ENCODE data around the gene EML6. TPM values are rescaled to one million over a fixed set of nuclear protein-coding genes. Genes with fewer than 3 reads are reported as not detected.

Gene EML6
- total and polyA plus RNA-seq, 2 of the 13 experiments (the other 11 are each of a cell fraction or from before 2014, with no cell fraction given), result 17.2 to 32.4 TPM

GRCh38 chr2:54808661-54809060 lies 85.2 kb downstream of the EML6 start:
- CTCF ChIA-PET (ENCODE audit: low intra/inter-chr PET ratio, low total read pairs), result no interaction called here
- Histone ChIP-seq H3K79me2 (ENCODE audit: insufficient read depth, low read length) (no peaks in the 10 kb centered on the region), H3K4me3 (replicated peaks in 1 of 3; ENCODE audit: insufficient read depth in 1 of 3, low read depth in 2 of 3, low read length in 3 of 3) (no peak overlapping the region), H4K20me1 (ENCODE audit: insufficient read depth, low read length) (no peaks in the 10 kb centered on the region), H2AFZ (ENCODE audit: low read length) (no peak overlapping the region), H3K27me3 (ENCODE audit: control insufficient read depth in 1 of 2, insufficient read depth in 2 of 2, low read length in 2 of 2) (no peaks in the 10 kb centered on the region), H3K4me2 (ENCODE audit: low read depth, low read length) (no peak overlapping the region), H3K9ac (ENCODE audit: insufficient read depth, low read depth, low read length) (no peak overlapping the region), H3K4me1 (ENCODE audit: insufficient read depth, low read length) (no peaks in the 10 kb centered on the region), H3K36me3 (replicated peaks in 1 of 2; ENCODE audit: control insufficient read depth in 1 of 2, insufficient read depth in 2 of 2, low read length in 2 of 2) (no peaks in the 10 kb centered on the region), H3K9me3 (ENCODE audit: low read length) (no peaks in the 10 kb centered on the region), H3K27ac (ENCODE audit: extremely low read length, insufficient read depth, low read length) (no peak overlapping the region)
- no peak for ATAC-seq
- POLR2A ChIA-PET, result no interaction called here
- in situ Hi-C loops (cut with HindIII; ENCODE audit: extremely low pct_ligation_motif_present, low pct_unique_long_range_greater_than_20kb), result no loop called here
- intact Hi-C loops (cut with micrococcal nuclease; ENCODE audit: unreplicated experiment), result no loop called here
- BruUV-seq (replicated peaks), result no TSS peak
- FAIRE-seq, result peak; percentile 34
- no peak for DNase-seq (ENCODE audit: low spot score)
- 76% methylated on average over 1 of the region's 1 CpG for WGBS (ENCODE audit: low lambda C conversion rate)
- TF ChIP-seq SYNCRIP (IDR thresholded peaks at IDR 0.05; ENCODE audit: insufficient read depth, low read depth, low read length) (no peak), SRF (IDR thresholded peaks at IDR 0.05; ENCODE audit: low read depth, low read length) (no peak), ZNF180 (CRISPR knock-in tag; IDR thresholded peaks at IDR 0.05; ENCODE audit: borderline replicate concordance, low read depth) (no peak)

- DNase-seq (ENCODE audit: low spot score) (peak; percentile 16), FAIRE-seq (no peak), ATAC-seq (no peak)
- no peaks in the 10 kb centered on the region for H3K79me2 ChIP-seq (ENCODE audit: insufficient read depth, low read length)
- no peak overlapping the region for H2AFZ ChIP-seq (ENCODE audit: low read length)
- in situ Hi-C loops (cut with HindIII; ENCODE audit: extremely low pct_ligation_motif_present, low pct_unique_long_range_greater_than_20kb), result no loop called here
- ChIA-PET POLR2A (no interaction called here), CTCF (ENCODE audit: low intra/inter-chr PET ratio, low total read pairs) (no interaction called here)
- no peak for TF ChIP-seq SIX4 (CRISPR knock-in tag; IDR thresholded peaks at IDR 0.05)
- TF ChIP-seq ZBTB21 (CRISPR knock-in tag; IDR thresholded peaks at IDR 0.05), result 0 out of 2 replicates have a peak, but pooled peaks have one; percentile 26
- no peak for TF ChIP-seq SMARCC2 (IDR thresholded peaks at IDR 0.05)
- no peak for TF ChIP-seq KLF16 (CRISPR knock-in tag; IDR thresholded peaks at IDR 0.05)
- peak; percentile 76 for TF ChIP-seq CREB1 (IDR thresholded peaks at IDR 0.05)
- TF ChIP-seq CREB1 (CRISPR knock-in tag; IDR thresholded peaks at IDR 0.05), result no peak
- TF ChIP-seq NFE2L1 (CRISPR knock-in tag; IDR thresholded peaks at IDR 0.05; ENCODE audit: borderline replicate concordance), result no peak
- no peaks in the 10 kb centered on the region for H4K20me1 ChIP-seq (ENCODE audit: insufficient read depth, low read length)
- no peak overlapping the region for H3K4me3 ChIP-seq (replicated peaks in 1 of 3; ENCODE audit: insufficient read depth in 1 of 3, low read depth in 2 of 3, low read length in 3 of 3)
- H3K4me2 ChIP-seq (ENCODE audit: low read depth, low read length), result no peak overlapping the region
- H3K27me3 ChIP-seq (ENCODE audit: control insufficient read depth in 1 of 2, insufficient read depth in 2 of 2, low read length in 2 of 2), result no peaks in the 10 kb centered on the region
- intact Hi-C loops (cut with micrococcal nuclease; ENCODE audit: unreplicated experiment), result no loop called here
- H3K9ac ChIP-seq (ENCODE audit: insufficient read depth, low read depth, low read length), result no peak overlapping the region
- no peaks in the 10 kb centered on the region for H3K9me3 ChIP-seq (ENCODE audit: low read length)
- no peaks in the 10 kb centered on the region for H3K4me1 ChIP-seq (ENCODE audit: insufficient read depth, low read length)
- H3K36me3 ChIP-seq (replicated peaks in 1 of 2; ENCODE audit: control insufficient read depth in 1 of 2, insufficient read depth in 2 of 2, low read length in 2 of 2), result no peaks in the 10 kb centered on the region
- H3K27ac ChIP-seq (ENCODE audit: extremely low read length, insufficient read depth, low read length), result no peak overlapping the region
- BruUV-seq (replicated peaks), result no TSS peak
Measured at GRCh38 chr2:54809819-54810218, 86.4 kb downstream of the EML6 start.
